IgD-negative memory B cell (primary cell): Measurements from ENCODE around the gene UAP1. TPM values are rescaled to one million over a fixed set of nuclear protein-coding genes. Genes with fewer than 3 reads are reported as not detected.
"Not testable (repeated sequence)": the region's sequence is repeated elsewhere in the genome, so short reads cannot be mapped to it uniquely, and the experiment has no call there.

ENCODE experiments used
- H3K27ac Mint-ChIP-seq, 3 donors: one replicate each; pipeline ENCODE4 v1.8.0; 2020 to 2022; ENCODE audit warnings: mild to moderate bottlenecking in 3 of 3, mixed read lengths in 3 of 3, moderate library complexity in 1 of 3
- H3K27me3 Mint-ChIP-seq: one replicate; pipeline ENCODE4 v1.8.0; 2021; ENCODE audit warnings: mixed read lengths
- H3K36me3 Mint-ChIP-seq: one replicate; pipeline ENCODE4 v1.8.0; 2020; ENCODE audit warnings: mild to moderate bottlenecking, mixed read lengths
- H3K4me1 Mint-ChIP-seq, 3 donors: one replicate each; pipeline ENCODE4 v1.8.0; 2020 to 2022; ENCODE audit warnings: mixed read lengths in 3 of 3, mild to moderate bottlenecking in 1 of 3
- H3K4me3 Mint-ChIP-seq, 4 donors: one replicate each; pipeline ENCODE4 v1.8.0; 2020 to 2022; ENCODE audit warnings: mild to moderate bottlenecking in 4 of 4, mixed read lengths in 4 of 4, moderate library complexity in 3 of 4
- H3K9me3 Mint-ChIP-seq, 3 donors: one replicate each; pipeline ENCODE4 v1.8.0; 2020 to 2021; ENCODE audit warnings: mixed read lengths in 3 of 3, mild to moderate bottlenecking in 1 of 3
- polyA plus RNA-seq: library from polyadenylated mRNA; unstranded; fragments of 300-500 nt; fragmentation: Illumina TruSeq; gene quantifications from one replicate; pipeline ENCODE4 v1.2.3, GENCODE V29; 2021

The UAP1 gene
- polyA plus RNA-seq, 1 donor from 2014 or later: 28.4 TPM

GRCh38 chr1:162552684-162553252 is 8.8 kb upstream of the UAP1 start:
- Mint-ChIP-seq H3K27me3 (no peaks in the 10 kb centered on the region), H3K27ac (no peak overlapping the region), H3K4me1 (no peaks in the 10 kb centered on the region), H3K36me3 (no peaks in the 10 kb centered on the region), H3K4me3 (no peak overlapping the region), H3K9me3 (no peaks in the 10 kb centered on the region)

GRCh38 chr1:162554258-162554657 is 7.3 kb upstream of the UAP1 start:
- Mint-ChIP-seq H3K27ac (no peak overlapping the region), H3K27me3 (no peaks in the 10 kb centered on the region), H3K9me3 (no peaks in the 10 kb centered on the region), H3K4me3 (no peak overlapping the region), H3K4me1 (no peaks in the 10 kb centered on the region), H3K36me3 (no peaks in the 10 kb centered on the region)

- H3K4me3 Mint-ChIP-seq: no peak overlapping the region
These were observed 4.0 kb upstream of the UAP1 start for GRCh38 chr1:162557536-162557935.

GRCh38 chr1:162560303-162561036 is 1.1 kb upstream of the UAP1 start:
- no peaks in the 10 kb centered on the region for H3K36me3 Mint-ChIP-seq
- no peaks in the 10 kb centered on the region for H3K9me3 Mint-ChIP-seq
- H3K4me1 Mint-ChIP-seq: peaks cover 14 to 25% (median 17%) of the 10 kb centered on the region in 3 donors
- H3K27ac Mint-ChIP-seq: peak overlapping the region; percentile 63 to 97 (median 97)
- no peaks in the 10 kb centered on the region for H3K27me3 Mint-ChIP-seq
- peak overlapping the region; percentile 94 to 99 (median 98) for H3K4me3 Mint-ChIP-seq

More at GRCh38 chr1:162557536-162557935, 4.0 kb upstream of the UAP1 start:
- peak overlapping the region in 1 of 3 donors; percentile 69 for H3K27ac Mint-ChIP-seq
- no peaks in the 10 kb centered on the region for H3K9me3 Mint-ChIP-seq
- H3K27me3 Mint-ChIP-seq: no peaks in the 10 kb centered on the region
- peaks cover 12 to 17% (median 12%) of the 10 kb centered on the region in 3 donors for H3K4me1 Mint-ChIP-seq
- H3K36me3 Mint-ChIP-seq: no peaks in the 10 kb centered on the region

- Mint-ChIP-seq H3K27me3 (no peaks in the 10 kb centered on the region), H3K4me3 (peak overlapping the region; percentile 94 to 99 (median 98)), H3K4me1 (peaks cover 14 to 25% (median 17%) of the 10 kb centered on the region in 3 donors), H3K27ac (peak overlapping the region; percentile 63 to 97 (median 97)), H3K9me3 (no peaks in the 10 kb centered on the region), H3K36me3 (no peaks in the 10 kb centered on the region)
These were observed 396 bp upstream of the UAP1 start for GRCh38 chr1:162561037-162561615.

- no peaks in the 10 kb centered on the region for H3K9me3 Mint-ChIP-seq
These were observed 927 bp downstream of the UAP1 start for GRCh38 chr1:162562470-162562828.

GRCh38 chr1:162564762-162565218 is 3.3 kb downstream of the UAP1 start:
- Mint-ChIP-seq H3K9me3 (no peaks in the 10 kb centered on the region), H3K4me1 (peaks cover 18 to 28% (median 18%) of the 10 kb centered on the region in 3 donors), H3K27me3 (no peaks in the 10 kb centered on the region), H3K27ac (peak overlapping the region in 1 of 3 donors; percentile 21), H3K4me3 (peak overlapping the region in 1 of 4 donors; percentile 43), H3K36me3 (peaks cover 9% of the 10 kb centered on the region)

More at GRCh38 chr1:162562470-162562828, 927 bp downstream of the UAP1 start:
- Mint-ChIP-seq H3K4me1 (peaks cover 14 to 28% (median 17%) of the 10 kb centered on the region in 3 donors), H3K27me3 (no peaks in the 10 kb centered on the region), H3K36me3 (no peaks in the 10 kb centered on the region), H3K4me3 (peak overlapping the region; percentile 94 to 99 (median 98)), H3K27ac (peak overlapping the region; percentile 63 to 97 (median 86))

- H3K4me3 Mint-ChIP-seq: peak overlapping the region in 1 of 4 donors; percentile 43
- peaks cover 9% of the 10 kb centered on the region for H3K36me3 Mint-ChIP-seq
- H3K27ac Mint-ChIP-seq: peak overlapping the region in 1 of 3 donors; percentile 27
- H3K27me3 Mint-ChIP-seq: no peaks in the 10 kb centered on the region
- peaks cover 18 to 23% (median 22%) of the 10 kb centered on the region in 3 donors for H3K4me1 Mint-ChIP-seq
- no peaks in the 10 kb centered on the region for H3K9me3 Mint-ChIP-seq
These were observed 3.9 kb downstream of the UAP1 start for GRCh38 chr1:162565460-162565859.

- H3K9me3 Mint-ChIP-seq: no peaks in the 10 kb centered on the region
- H3K4me1 Mint-ChIP-seq: peaks cover 13 to 22% (median 21%) of the 10 kb centered on the region in 3 donors
These were observed 5.3 kb downstream of the UAP1 start for GRCh38 chr1:162566870-162567269.

GRCh38 chr1:162568802-162569201 is 7.3 kb downstream of the UAP1 start:
- Mint-ChIP-seq H3K4me1 (peaks cover 2 to 14% (median 12%) of the 10 kb centered on the region in 3 donors), H3K9me3 (no peaks in the 10 kb centered on the region), H3K36me3 (peaks cover 9% of the 10 kb centered on the region), H3K27me3 (no peaks in the 10 kb centered on the region), H3K4me3 (no peak overlapping the region), H3K27ac (no peak overlapping the region)

More at GRCh38 chr1:162566870-162567269, 5.3 kb downstream of the UAP1 start:
- H3K27ac Mint-ChIP-seq: peak overlapping the region in 1 of 3 donors; percentile 0
- peaks cover 9% of the 10 kb centered on the region for H3K36me3 Mint-ChIP-seq
- H3K4me3 Mint-ChIP-seq: no peak overlapping the region
- H3K27me3 Mint-ChIP-seq: no peaks in the 10 kb centered on the region

GRCh38 chr1:162570718-162571117 is 9.2 kb downstream of the UAP1 start:
- no peak overlapping the region for H3K27ac Mint-ChIP-seq
- peaks cover 9% of the 10 kb centered on the region for H3K36me3 Mint-ChIP-seq
- peaks cover 1 to 12% (median 12%) of the 10 kb centered on the region in 3 donors for H3K4me1 Mint-ChIP-seq
- peak overlapping the region in 1 of 4 donors; percentile 47 for H3K4me3 Mint-ChIP-seq
- H3K27me3 Mint-ChIP-seq: no peaks in the 10 kb centered on the region
- no peaks in the 10 kb centered on the region for H3K9me3 Mint-ChIP-seq

GRCh38 chr1:162571121-162571520 is 9.6 kb downstream of the UAP1 start:
- H3K27ac Mint-ChIP-seq, H3K4me3 Mint-ChIP-seq, H3K27me3 Mint-ChIP-seq, H3K9me3 Mint-ChIP-seq, H3K36me3 Mint-ChIP-seq: not testable (repeated sequence)
- peaks cover 1 to 12% (median 12%) of the 10 kb centered on the region in 3 donors for H3K4me1 Mint-ChIP-seq

GRCh38 chr1:162571696-162572095 is 10.2 kb downstream of the UAP1 start:
- no peak overlapping the region for H3K4me3 Mint-ChIP-seq
- peaks cover 9% of the 10 kb centered on the region for H3K36me3 Mint-ChIP-seq
- no peaks in the 10 kb centered on the region for H3K27me3 Mint-ChIP-seq
- H3K9me3 Mint-ChIP-seq: no peaks in the 10 kb centered on the region
- no peak overlapping the region for H3K27ac Mint-ChIP-seq
- H3K4me1 Mint-ChIP-seq: peaks cover 1 to 12% (median 12%) of the 10 kb centered on the region in 3 donors

- H3K9me3 Mint-ChIP-seq: no peaks in the 10 kb centered on the region
- H3K36me3 Mint-ChIP-seq: peaks cover 6% of the 10 kb centered on the region
- H3K4me1 Mint-ChIP-seq: peaks cover 5 to 12% (median 9%) of the 10 kb centered on the region in 3 donors
- H3K27me3 Mint-ChIP-seq: no peaks in the 10 kb centered on the region
- H3K27ac Mint-ChIP-seq: no peak overlapping the region
- H3K4me3 Mint-ChIP-seq: no peak overlapping the region
These were observed 11.6 kb downstream of the UAP1 start for GRCh38 chr1:162573136-162573535.

- H3K4me1 Mint-ChIP-seq: peaks cover 0 to 3% (median 0%) of the 10 kb centered on the region in 3 donors
- H3K27ac Mint-ChIP-seq: peak overlapping the region in 1 of 3 donors; percentile 11
- no peaks in the 10 kb centered on the region for H3K27me3 Mint-ChIP-seq
- peaks cover 8% of the 10 kb centered on the region for H3K36me3 Mint-ChIP-seq
- peak overlapping the region in 1 of 4 donors; percentile 65 for H3K4me3 Mint-ChIP-seq
- no peaks in the 10 kb centered on the region for H3K9me3 Mint-ChIP-seq
These were observed 16.7 kb downstream of the UAP1 start for GRCh38 chr1:162578071-162578700.
